ENCODE data around the gene CAMK1G.

Gene CAMK1G

GRCh38 chr1:209607102-209607794 lies 23.7 kb downstream of the CAMK1G start:
- H3K36me3 Mint-ChIP-seq = no peaks in the 10 kb centered on the region
- peak; percentile 77 for ATAC-seq
- H3K4me1 Mint-ChIP-seq = no peaks in the 10 kb centered on the region
- H3K9me3 Mint-ChIP-seq = no peaks in the 10 kb centered on the region
- no peak overlapping the region for H3K4me3 Mint-ChIP-seq
- H3K27ac Mint-ChIP-seq = no peak overlapping the region
- H3K27me3 Mint-ChIP-seq = no peaks in the 10 kb centered on the region

GRCh38 chr1:209607795-209608178 lies 24.3 kb downstream of the CAMK1G start:
- no peaks in the 10 kb centered on the region for H3K4me1 Mint-ChIP-seq
- peak; percentile 31 for ATAC-seq
- H3K36me3 Mint-ChIP-seq = no peaks in the 10 kb centered on the region

GRCh38 chr1:209609041-209609790 lies 25.7 kb downstream of the CAMK1G start:
- Mint-ChIP-seq H3K36me3 (no peaks in the 10 kb centered on the region), H3K9me3 (no peaks in the 10 kb centered on the region), H3K4me3 (no peak overlapping the region), H3K27ac (no peak overlapping the region), H3K27me3 (peaks cover under 1% of the 10 kb centered on the region), H3K4me1 (no peaks in the 10 kb centered on the region)
- no peak for ATAC-seq

More at GRCh38 chr1:209607795-209608178, 24.3 kb downstream of the CAMK1G start:
- H3K4me3 Mint-ChIP-seq = no peak overlapping the region
- H3K9me3 Mint-ChIP-seq = no peaks in the 10 kb centered on the region
- no peaks in the 10 kb centered on the region for H3K27me3 Mint-ChIP-seq
- H3K27ac Mint-ChIP-seq = no peak overlapping the region

GRCh38 chr1:209609791-209610630 lies 26.5 kb downstream of the CAMK1G start:
- Mint-ChIP-seq H3K4me1 (no peaks in the 10 kb centered on the region), H3K9me3 (no peaks in the 10 kb centered on the region), H3K36me3 (no peaks in the 10 kb centered on the region), H3K27ac (no peak overlapping the region), H3K4me3 (no peak overlapping the region), H3K27me3 (peaks cover 8% of the 10 kb centered on the region)
- ATAC-seq = no peak

- Mint-ChIP-seq H3K27ac (no peak overlapping the region), H3K9me3 (no peaks in the 10 kb centered on the region), H3K27me3 (peaks cover 12% of the 10 kb centered on the region), H3K36me3 (no peaks in the 10 kb centered on the region), H3K4me3 (no peak overlapping the region), H3K4me1 (no peaks in the 10 kb centered on the region)
- no peak for ATAC-seq
Observed at GRCh38 chr1:209610631-209610905, 27.1 kb downstream of the CAMK1G start.

- Mint-ChIP-seq H3K36me3 (no peaks in the 10 kb centered on the region), H3K27me3 (peaks cover 26% of the 10 kb centered on the region), H3K9me3 (no peaks in the 10 kb centered on the region), H3K4me3 (no peak overlapping the region), H3K4me1 (no peaks in the 10 kb centered on the region), H3K27ac (no peak overlapping the region)
- peak; percentile 52 for ATAC-seq
Observed at GRCh38 chr1:209611771-209612570, 28.5 kb downstream of the CAMK1G start.

GRCh38 chr1:209612646-209613399 lies 29.3 kb downstream of the CAMK1G start:
- no peak for ATAC-seq
- Mint-ChIP-seq H3K27ac (no peak overlapping the region), H3K27me3 (peaks cover 34% of the 10 kb centered on the region), H3K4me1 (no peaks in the 10 kb centered on the region), H3K9me3 (no peaks in the 10 kb centered on the region), H3K4me3 (no peak overlapping the region), H3K36me3 (no peaks in the 10 kb centered on the region)

GRCh38 chr1:209613400-209614150 lies 30.1 kb downstream of the CAMK1G start:
- no peak overlapping the region for H3K27ac Mint-ChIP-seq
- no peaks in the 10 kb centered on the region for H3K9me3 Mint-ChIP-seq
- no peaks in the 10 kb centered on the region for H3K4me1 Mint-ChIP-seq
- peaks cover 40% of the 10 kb centered on the region for H3K27me3 Mint-ChIP-seq
- ATAC-seq = no peak
- H3K36me3 Mint-ChIP-seq = no peaks in the 10 kb centered on the region
- no peak overlapping the region for H3K4me3 Mint-ChIP-seq

GRCh38 chr1:209614151-209614420 lies 30.6 kb downstream of the CAMK1G start:
- H3K9me3 Mint-ChIP-seq = no peaks in the 10 kb centered on the region
- peaks cover 45% of the 10 kb centered on the region for H3K27me3 Mint-ChIP-seq
- no peak for ATAC-seq
- no peaks in the 10 kb centered on the region for H3K4me1 Mint-ChIP-seq
- H3K36me3 Mint-ChIP-seq = no peaks in the 10 kb centered on the region
- H3K4me3 Mint-ChIP-seq = no peak overlapping the region
- H3K27ac Mint-ChIP-seq = no peak overlapping the region

- Mint-ChIP-seq H3K27me3 (peaks cover 48% of the 10 kb centered on the region), H3K4me3 (no peak overlapping the region), H3K36me3 (no peaks in the 10 kb centered on the region), H3K27ac (no peak overlapping the region), H3K9me3 (no peaks in the 10 kb centered on the region), H3K4me1 (no peaks in the 10 kb centered on the region)
- ATAC-seq = no peak
Observed at GRCh38 chr1:209614906-209615305, 31.4 kb downstream of the CAMK1G start.

GRCh38 chr1:209616366-209617046 lies 33.0 kb downstream of the CAMK1G start:
- H3K4me3 Mint-ChIP-seq = no peak overlapping the region
- no peak overlapping the region for H3K27ac Mint-ChIP-seq
- no peak for ATAC-seq
- no peaks in the 10 kb centered on the region for H3K9me3 Mint-ChIP-seq
- H3K27me3 Mint-ChIP-seq = peaks cover 50% of the 10 kb centered on the region
- no peaks in the 10 kb centered on the region for H3K4me1 Mint-ChIP-seq
- no peaks in the 10 kb centered on the region for H3K36me3 Mint-ChIP-seq

GRCh38 chr1:209617047-209617673 lies 33.6 kb downstream of the CAMK1G start:
- Mint-ChIP-seq H3K36me3 (no peaks in the 10 kb centered on the region), H3K27me3 (peaks cover 57% of the 10 kb centered on the region), H3K9me3 (no peaks in the 10 kb centered on the region), H3K4me3 (no peak overlapping the region), H3K4me1 (no peaks in the 10 kb centered on the region), H3K27ac (no peak overlapping the region)
- no peak for ATAC-seq

GRCh38 chr1:209617755-209618154 lies 34.2 kb downstream of the CAMK1G start:
- H3K36me3 Mint-ChIP-seq = no peaks in the 10 kb centered on the region
- H3K4me1 Mint-ChIP-seq = no peaks in the 10 kb centered on the region
- H3K27ac Mint-ChIP-seq = no peak overlapping the region
- no peak overlapping the region for H3K4me3 Mint-ChIP-seq
- peaks cover 57% of the 10 kb centered on the region for H3K27me3 Mint-ChIP-seq
- no peaks in the 10 kb centered on the region for H3K9me3 Mint-ChIP-seq
- no peak for ATAC-seq
